ENCODE measurements around the gene LGALS12.
A peak's percentile ranks its signal among the peaks of the same experiment; 100 is the strongest.
"Not testable (repeated sequence)": the region's sequence is repeated elsewhere in the genome, so short reads cannot be mapped to it uniquely, and the experiment has no call there.

LGALS12 gene

GRCh38 chr11:63535734-63536133, 29.9 kb downstream of the LGALS12 start:
- DNase-seq = no peak

DNA sequence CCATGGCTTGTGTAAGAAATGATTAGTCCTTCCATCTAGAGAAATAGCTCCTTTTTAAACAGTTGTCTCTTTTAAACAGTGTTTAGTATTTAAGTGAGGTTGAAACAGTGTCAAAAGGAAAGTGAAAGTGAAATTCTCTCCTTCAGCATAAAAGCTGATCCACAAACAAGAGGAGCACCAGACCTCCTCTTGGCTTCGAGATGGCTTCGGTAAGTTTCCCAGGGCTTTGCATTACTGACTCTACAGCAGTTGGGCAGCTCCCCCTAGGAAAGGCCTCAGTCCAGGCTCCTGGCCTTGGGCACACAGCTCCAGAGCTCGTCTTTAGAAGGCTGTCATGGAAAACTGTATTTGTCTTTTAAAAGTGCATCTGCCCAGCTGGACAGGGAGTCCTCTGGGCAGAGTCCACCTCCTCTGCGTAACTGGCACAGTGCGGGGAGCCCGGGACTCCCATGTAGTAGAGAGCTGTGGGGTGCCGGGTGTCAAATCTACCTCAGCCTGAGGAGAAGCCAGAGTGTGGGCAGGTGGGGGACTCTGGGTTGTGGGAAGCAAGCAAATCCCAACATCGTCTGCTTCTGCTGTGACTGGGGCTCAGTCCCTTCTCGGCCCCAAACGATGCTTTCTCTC, 30.9 kb downstream of the LGALS12 start, which contains the start of gene PLAAT4:
Gene PLAAT4, plus strand, starts transcription at position 140 of the 624 bp plus-strand sequence. Its CDS starts 61 bp downstream, at position 201.
- DNase-seq = no peak

DNA sequence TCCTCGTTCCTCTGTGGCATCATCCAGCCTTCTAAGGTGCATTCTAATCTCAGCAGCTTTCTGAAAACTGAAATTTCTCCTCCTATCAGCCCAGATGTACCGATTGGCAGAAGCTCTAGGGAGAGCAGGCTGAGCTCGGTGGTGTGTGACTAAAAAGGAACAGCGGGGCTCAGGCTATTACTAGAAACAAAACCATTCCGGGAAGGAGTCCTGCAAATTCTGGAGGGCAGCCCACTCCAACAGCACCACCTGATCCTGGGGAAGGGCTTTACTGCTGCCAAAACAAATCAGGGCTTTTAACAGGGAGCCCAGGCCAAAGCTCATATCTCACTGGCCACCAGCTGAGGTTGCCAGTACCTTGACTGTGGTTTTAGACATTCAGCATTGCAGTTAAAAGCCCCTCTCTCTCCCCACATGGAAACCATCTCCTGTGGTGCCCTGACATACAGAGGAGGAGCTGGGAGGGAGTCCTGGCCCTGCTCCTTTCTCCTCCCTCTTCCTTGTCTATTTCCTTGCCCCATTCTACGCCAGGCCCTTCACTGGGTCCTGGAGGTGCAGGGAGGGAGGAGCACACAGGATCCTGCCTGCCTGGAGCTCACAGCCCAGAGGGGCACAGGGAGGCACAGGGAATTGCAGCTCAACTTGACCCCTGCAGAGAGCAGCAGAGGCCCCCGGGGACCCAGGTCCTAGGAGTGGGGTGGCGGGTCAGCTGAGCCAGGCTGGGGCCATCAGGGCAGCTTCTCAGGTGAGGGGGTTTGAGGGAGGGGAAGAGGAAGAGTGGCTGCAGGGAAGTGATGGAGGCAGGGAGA, 31.6 kb downstream of the LGALS12 start:
- DNase-seq = no peak

DNA sequence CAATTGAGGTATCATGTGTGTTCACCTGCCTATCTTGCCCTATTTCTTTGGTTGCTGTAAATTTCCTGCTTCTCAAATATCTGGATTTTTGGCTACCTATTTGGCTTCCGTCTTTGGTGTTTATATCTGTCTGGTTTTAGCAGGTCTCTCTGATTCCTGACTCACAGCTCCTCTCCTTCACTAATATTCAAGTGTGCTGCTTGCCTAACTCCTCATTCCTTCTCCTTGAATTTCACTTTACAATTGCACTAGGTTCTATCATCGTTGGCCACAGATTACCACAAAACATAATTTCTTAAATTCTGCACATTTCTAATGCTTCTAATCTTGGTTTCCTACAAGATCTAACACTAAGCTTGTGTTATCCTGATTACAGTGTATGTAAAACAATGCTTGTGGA, 36.6 kb downstream of the LGALS12 start:
- not testable (repeated sequence) for DNase-seq

GRCh38 chr11:63543711-63544110, 37.8 kb downstream of the LGALS12 start:
- no peak for DNase-seq

- DNase-seq = no peak
These were observed 41.2 kb downstream of the LGALS12 start for GRCh38 chr11:63547061-63547460.

DNA sequence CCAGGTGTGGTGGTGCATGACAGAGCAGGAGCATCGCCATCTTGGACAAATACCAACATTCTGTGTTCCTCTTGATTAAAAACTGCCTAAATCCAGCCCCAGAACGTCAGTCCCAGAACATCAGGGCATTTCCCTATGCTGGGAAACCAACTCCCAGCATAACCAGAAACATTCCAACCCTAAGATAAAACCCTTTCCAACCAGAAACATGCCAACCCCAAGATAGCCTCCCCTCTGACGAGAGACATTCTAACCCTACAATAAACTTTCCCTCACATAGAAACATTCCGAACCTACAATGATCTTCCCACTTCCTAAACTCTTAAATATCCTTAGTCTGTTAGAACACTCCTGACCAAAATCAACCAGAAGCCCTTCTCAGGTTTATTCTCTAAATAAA, 42.3 kb downstream of the LGALS12 start:
- DNase-seq = no peak

DNA sequence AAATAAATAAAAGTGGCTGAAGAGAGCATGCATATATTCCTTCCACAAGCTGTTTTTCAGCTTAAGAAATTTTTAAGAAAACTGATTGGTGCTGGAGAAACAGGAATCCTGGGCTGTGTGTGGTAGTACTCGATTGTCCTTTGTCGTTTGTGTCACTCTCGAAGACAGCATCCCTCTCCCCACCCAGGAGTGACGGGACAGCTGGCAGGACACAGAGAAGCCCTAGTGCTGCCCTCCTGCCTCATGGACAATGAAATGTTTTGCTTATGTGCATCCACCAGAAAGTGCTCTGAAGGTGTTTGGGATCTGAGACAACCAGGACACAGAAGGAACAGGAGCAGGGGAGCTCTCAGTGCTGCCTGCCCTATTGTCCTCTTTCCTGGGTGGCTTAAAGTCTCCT, 43.5 kb downstream of the LGALS12 start:
- no peak for DNase-seq

DNA sequence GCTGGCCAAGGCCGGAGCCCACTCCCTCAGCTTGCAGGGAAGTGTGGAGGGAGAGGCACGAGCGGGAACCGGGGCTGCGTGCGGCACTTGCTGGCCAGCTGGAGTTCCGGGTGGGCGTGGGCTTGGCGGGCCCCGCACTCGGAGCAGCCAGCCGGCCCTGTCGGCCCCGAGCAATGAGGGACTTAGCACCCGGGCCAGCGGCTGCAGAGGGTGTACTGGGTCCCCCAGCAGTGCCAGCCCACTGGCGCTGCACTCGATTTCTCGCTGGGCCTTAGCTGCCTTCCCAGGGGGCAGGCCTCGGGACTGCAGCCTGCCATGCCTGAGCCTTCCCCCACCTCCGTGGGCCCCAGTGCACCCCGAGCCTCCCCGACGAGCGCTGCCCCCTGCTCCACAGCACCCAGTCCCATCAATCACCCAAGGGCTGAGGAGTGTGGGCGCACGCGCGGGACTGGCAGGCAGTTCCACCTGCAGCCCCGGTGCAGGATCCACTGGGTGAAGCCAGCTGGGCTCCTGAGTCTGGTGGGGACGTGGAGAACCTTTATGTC, 44.3 kb downstream of the LGALS12 start:
- DNase-seq = not testable (repeated sequence)

- DNase-seq = no peak
These were observed 45.4 kb downstream of the LGALS12 start for GRCh38 chr11:63551091-63551888.

- DNase-seq = no peak
These were observed 46.0 kb downstream of the LGALS12 start for GRCh38 chr11:63551889-63552266.

DNA sequence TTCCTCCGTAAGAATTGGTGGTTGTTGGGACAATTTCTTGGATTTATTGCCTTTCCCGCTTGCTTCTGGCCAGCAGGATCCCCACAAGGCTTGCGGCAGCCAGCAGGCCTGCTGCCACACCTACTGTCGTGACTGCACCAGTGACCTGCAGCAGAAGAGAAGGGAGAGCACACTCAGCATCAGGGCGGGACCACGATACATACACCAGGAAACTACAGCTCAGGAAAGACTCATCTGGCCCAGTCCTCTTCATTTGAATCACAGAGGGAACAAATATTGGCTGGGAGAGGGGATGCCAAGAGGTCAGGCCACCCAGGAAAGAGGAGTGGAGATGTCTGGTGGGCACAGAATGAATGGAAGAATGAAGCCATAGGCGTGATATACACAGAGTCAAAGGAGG, 47.0 kb downstream of the LGALS12 start:
- no peak for DNase-seq

DNA sequence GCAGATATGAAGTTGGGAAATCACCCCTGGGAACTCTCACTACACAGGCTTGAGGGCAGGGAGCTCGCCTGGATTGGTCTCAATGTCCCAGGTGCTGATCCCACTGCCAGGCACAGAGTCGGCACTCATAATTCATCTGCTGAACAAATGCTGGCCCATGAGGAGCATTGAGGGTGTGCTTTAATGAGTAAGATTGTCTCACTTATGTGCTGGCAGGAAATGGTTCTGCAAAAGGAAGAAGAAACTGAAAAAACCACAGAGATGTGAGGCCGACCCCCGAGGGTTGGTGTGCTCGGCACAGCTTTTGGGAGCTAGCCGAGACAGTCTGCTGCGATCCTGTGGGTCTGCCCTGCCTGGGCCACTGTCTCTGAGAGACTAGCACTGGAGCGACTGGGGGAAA, 47.9 kb downstream of the LGALS12 start:
- DNase-seq = no peak

DNA sequence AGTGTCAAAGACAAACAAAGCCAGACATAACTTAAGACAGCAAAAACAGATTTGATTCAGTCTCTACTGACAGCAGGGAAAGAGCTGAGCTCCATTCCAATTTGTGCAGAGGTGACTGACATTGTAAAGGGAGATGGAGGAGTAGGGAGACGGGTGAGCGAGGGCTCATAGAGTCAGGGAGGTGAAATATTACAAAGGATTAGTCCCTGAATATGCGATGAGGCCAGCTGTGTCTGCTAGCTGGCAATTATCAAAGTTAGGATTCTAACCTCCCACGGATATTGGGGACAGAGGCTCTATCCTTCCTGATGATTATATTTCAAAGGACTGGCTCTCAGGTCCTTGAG, 49.0 kb downstream of the LGALS12 start:
- DNase-seq = no peak

DNA sequence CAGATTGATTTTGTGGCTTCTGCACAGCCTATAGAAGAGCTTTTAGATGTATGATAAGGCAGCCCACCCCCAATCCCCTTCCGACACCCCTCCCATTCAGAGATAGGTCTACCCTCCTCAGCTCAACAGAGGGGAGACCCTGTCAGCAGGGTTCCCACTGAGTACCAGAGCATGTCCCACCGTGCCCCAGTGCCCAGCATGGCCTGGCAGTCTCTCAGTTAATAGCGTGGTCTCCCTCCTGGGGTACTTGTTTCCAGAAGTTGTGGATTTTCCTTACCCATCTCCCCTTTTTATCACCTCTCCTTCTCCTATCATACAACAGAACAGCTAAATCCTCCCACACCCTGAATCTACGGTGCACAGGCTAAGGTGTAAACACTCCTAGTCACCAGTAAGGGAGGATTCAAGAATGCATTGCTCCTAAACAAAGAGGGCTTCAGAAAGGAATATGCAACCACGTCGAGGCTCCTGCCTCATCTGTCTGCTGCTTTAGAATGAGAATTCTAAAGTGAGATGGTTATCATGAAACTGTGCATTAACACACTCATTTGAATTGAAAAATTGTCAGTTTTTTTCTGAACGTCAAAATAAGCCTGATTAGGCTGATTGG, 50.6 kb downstream of the LGALS12 start:
- DNase-seq = no peak

DNA sequence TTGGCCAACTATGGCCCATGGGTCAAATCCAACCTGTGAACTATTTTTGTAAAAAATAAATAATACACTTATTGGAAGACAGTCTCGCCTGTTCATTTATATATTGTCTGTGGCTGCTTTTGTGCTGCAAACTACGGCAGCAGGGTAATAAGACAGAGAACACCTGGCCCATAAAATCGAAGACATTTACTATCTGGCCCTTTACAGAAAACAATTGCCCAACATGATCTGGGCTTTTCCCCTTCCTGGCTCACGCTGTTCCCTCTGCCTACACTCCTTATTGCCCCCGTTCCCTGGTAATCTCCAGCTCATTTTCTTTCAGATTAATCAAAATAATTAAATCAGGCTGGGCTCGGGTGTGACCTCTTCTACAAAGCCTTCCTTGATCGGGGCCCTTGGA, 51.7 kb downstream of the LGALS12 start:
- DNase-seq = no peak

- no peak for DNase-seq
These were observed 52.7 kb downstream of the LGALS12 start for GRCh38 chr11:63558459-63559157.

DNA sequence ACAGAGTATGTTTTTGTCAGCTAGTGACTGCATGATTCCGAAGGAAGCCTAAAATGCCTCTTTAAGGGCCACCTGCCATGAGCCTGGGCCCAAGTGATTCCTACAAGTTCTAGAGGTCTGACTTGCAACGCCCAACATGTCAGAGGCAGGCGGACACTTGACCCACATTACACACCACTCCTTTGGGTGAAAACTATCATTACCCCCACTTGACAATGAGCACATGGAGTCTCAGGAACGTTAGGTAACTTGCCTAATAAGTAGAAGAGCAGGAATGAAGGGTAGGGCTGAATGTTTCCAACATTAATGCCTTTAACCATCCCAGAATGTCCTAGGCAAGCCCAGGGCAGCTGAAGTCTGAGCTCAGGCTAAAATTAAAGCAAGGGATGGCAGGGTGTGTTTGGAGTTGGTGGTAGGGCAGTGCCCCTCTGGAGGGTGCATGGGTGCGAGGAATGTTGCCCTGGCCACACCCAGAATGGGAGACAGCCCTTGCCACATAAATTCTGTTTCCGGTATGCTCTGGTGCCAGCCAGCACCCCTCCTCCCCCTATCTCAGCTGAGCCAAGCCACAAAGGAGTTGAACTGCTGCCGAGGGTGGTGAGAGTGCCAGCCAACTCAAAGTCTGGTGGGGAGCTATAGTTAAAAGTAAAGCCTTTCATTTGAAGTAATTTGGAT, 54.8 kb downstream of the LGALS12 start:
- no peak for DNase-seq

- no peak for DNase-seq
These were observed 57.5 kb downstream of the LGALS12 start, which contains the start of gene PLAAT2 for GRCh38 chr11:63563201-63564055. Gene PLAAT2 (minus strand): TSS chr11:63563379. CDS start chr11:63563324, 55 bp downstream.

- peak; percentile 18 for DNase-seq
These were observed 58.3 kb downstream of the LGALS12 start for GRCh38 chr11:63564056-63564774.

Measured in NCI-H510A treated with DMSO at 0.1 percent for 48 hours (cell line).